ENCODE results near the gene SH2D4B. TPM values are rescaled to one million over a fixed set of nuclear protein-coding genes. Genes with fewer than 3 reads are reported as not detected.
A peak's percentile ranks its signal among the peaks of the same experiment; 100 is the strongest.

SH2D4B gene
- total RNA-seq: not detected

DNA sequence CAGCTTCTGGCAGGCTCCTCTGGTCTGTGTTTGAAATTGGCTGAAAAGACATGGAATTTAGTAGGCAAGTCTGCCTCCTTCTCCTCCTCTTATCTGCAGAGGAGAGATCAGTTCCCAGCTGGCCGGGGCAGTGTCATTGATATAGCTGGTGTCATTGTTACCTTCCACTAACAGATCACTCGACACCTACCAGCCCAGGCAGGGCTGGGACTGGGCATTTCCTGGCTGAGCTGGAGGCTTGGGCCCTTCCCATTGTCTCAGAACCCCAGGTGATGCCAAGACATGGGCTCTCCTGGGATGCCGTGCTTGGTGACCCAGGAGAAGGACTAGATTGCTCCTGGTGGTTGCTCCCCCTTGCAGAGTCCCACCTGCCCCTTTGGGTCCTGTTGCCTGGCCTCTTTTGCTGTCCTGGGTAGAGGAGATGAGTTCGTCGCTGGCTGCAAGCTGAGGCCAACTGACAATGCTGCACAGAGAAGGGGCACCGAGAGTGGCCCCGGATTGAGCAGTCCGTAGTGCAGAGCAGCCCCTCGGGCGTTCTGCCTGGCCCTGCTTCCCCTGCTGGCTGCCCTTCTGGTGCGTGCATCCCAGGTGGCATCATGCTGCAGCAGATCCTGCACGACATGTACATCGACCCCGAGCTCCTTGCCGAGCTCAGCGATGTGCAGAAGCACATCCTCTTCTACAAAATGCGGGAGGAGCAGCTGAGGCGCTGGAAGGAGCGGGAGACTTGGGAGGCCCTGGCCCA, at the start of gene SH2D4B:
Gene SH2D4B (plus strand): TSS at position 167 of the 745 bp plus-strand sequence. CDS start 430 bp downstream, at position 597.
- Histone ChIP-seq H3K9me3 (no peaks in the 10 kb centered on the region), H3K36me3 (no peaks in the 10 kb centered on the region), H3K4me3 (no peak within 1 kb of the TSS), H3K4me1 (peaks cover 21% of the 10 kb centered on the region), H3K27ac (no peak within 1 kb of the TSS), H3K27me3 (no peaks in the 10 kb centered on the region)
- DNase-seq (ENCODE audit: extremely low spot score in 2 of 2): peak; percentile 83 to 94
- no peak for TF ChIP-seq POLR2A (IDR thresholded peaks at IDR 0.05)
- TF ChIP-seq, protein P1, sequence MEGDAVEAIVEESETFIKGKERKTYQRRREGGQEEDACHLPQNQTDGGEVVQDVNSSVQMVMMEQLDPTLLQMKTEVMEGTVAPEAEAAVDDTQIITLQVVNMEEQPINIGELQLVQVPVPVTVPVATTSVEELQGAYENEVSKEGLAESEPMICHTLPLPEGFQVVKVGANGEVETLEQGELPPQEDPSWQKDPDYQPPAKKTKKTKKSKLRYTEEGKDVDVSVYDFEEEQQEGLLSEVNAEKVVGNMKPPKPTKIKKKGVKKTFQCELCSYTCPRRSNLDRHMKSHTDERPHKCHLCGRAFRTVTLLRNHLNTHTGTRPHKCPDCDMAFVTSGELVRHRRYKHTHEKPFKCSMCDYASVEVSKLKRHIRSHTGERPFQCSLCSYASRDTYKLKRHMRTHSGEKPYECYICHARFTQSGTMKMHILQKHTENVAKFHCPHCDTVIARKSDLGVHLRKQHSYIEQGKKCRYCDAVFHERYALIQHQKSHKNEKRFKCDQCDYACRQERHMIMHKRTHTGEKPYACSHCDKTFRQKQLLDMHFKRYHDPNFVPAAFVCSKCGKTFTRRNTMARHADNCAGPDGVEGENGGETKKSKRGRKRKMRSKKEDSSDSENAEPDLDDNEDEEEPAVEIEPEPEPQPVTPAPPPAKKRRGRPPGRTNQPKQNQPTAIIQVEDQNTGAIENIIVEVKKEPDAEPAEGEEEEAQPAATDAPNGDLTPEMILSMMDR (IDR thresholded peaks at IDR 0.05): no peak
- TF ChIP-seq POLR2AphosphoS5 (IDR thresholded peaks at IDR 0.05; ENCODE audit: insufficient read depth in 1 of 2, low read depth in 1 of 2): no peak
- intact Hi-C loops (cut with DNase I): no loop called here

DNA sequence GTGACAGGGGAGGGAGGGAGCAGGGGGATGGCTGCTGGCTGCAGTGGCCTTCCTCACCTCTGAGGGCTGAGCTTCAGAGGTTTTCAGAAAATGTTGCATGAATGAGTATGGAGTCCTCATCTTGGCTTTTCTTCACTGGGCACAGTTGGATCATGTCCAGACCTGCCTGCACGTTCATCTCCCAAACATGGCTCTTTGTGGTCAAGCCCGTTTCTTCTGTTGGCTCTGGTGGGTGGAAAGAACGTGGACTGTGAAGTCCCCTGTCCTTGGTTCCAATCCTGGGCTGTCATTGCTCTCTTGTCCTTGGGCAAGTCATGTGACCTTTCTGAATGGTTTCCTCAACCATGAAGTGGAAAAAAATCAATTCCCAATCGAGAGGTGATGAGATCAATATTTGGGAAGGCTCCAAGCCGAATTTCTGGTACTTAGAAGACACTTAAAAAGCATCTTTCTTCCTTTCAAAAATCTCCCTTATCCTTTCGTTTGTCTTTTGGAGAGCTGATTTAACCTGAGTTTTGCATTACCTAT, 49.1 kb upstream of the SH2D4B start:
- no peak overlapping the region for H3K27ac ChIP-seq
- intact Hi-C loops (cut with DNase I): no loop called here

DNA sequence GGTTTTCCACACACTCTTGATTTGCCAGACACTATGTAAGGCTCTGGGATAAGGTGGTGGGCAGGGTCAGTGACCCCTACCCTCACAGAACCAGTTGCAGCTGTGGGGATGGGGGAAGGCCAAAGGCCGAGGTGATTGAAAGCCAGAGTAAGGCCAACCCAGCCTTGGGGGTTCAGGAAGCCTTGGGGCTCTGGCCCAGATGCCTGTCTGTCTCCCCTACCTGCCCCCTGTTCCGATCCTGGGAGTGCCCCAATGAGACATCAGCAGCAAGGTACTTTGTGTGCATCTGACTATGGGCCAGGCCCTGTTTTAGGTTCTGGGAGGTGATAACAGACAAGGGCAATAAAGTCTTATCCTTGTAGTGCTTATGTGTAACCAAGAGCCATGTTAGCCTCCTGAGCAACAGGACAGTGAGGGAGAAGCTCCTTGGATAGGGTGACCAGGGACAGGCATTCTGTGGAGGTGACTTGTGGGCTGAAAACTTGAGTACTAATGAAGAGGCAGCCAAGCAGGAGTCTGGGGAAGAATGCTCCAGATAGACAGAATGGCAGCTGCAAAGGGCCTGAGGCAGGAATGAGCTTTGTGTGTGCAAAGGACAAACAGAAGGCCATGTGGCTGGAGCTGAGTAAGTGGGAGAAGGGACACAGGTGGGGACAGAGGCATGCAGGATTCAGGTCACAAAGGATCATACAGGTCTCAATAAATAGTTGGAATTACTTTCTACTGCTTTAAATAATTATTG, 48.2 kb upstream of the SH2D4B start:
- Histone ChIP-seq H3K27ac (no peak overlapping the region), H3K4me3 (no peak overlapping the region), H3K36me3 (peaks cover 0 to 19% of the 10 kb centered on the region in 2 donors), H3K27me3 (no peaks in the 10 kb centered on the region), H3K4me1 (peaks cover 79% of the 10 kb centered on the region), H3K9me3 (no peaks in the 10 kb centered on the region)
- intact Hi-C loops (cut with DNase I): no loop called here
- TF ChIP-seq POLR2A (IDR thresholded peaks at IDR 0.05): no peak
- TF ChIP-seq, protein P1 (IDR thresholded peaks at IDR 0.05): no peak
- no peak for TF ChIP-seq POLR2AphosphoS5 (IDR thresholded peaks at IDR 0.05; ENCODE audit: insufficient read depth in 1 of 2, low read depth in 1 of 2)
- DNase-seq (ENCODE audit: extremely low spot score in 2 of 2): no peak

More for the DNA sequence above, 49.1 kb upstream of the SH2D4B start:
- Histone ChIP-seq H3K27me3 (no peaks in the 10 kb centered on the region), H3K4me1 (peaks cover 79% of the 10 kb centered on the region), H3K36me3 (peaks cover 0 to 19% of the 10 kb centered on the region in 2 donors), H3K4me3 (no peak overlapping the region), H3K9me3 (no peaks in the 10 kb centered on the region)
- no peak for DNase-seq (ENCODE audit: extremely low spot score in 2 of 2)
- TF ChIP-seq, protein P1 (IDR thresholded peaks at IDR 0.05): no peak
- TF ChIP-seq POLR2A (IDR thresholded peaks at IDR 0.05): no peak
- no peak for TF ChIP-seq POLR2AphosphoS5 (IDR thresholded peaks at IDR 0.05; ENCODE audit: insufficient read depth in 1 of 2, low read depth in 1 of 2)

DNA sequence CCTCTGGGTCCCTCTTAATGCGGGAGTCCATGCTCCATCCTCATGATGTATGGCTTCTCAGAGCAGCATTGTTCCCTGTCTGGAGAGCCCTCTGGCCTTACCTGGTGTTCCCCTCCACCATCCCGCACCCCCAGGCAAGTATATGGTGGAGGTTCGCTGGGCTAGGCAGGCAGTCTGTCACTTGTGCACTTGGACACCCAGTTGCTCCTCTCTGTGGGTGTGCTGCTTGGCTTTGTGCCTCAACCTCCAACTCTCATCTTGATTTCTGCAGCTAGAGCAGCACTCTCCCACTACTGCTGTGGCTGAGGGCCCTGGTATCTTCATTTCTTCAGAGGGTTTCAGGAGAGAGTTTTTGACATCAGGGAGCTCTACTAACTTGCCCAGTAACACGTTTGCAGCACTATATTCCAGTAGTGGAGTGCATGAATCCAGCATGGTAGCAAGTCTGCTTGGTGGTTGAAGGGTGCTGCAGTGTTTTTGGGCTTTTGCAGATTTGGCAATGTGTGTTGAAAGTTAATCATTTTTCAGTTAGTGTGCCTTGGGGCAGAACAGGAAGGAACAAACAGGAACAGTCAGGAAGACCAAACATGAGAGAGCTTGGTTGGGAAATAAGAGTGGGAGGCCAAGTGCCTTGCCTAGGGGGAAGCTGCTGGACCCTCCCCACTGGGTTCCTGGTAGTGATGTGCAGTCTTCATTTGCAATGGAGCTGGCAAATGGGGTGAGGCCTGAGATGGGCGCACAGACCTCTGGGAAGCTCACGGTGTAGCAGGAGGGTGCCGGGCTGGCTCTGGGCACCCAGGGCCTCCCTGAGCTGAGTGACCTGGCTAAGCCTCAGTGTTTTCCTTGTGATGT, 46.2 kb upstream of the SH2D4B start:
- intact Hi-C loops (cut with DNase I): no loop called here
- Histone ChIP-seq H3K4me1 (peaks cover 77% of the 10 kb centered on the region), H3K4me3 (no peak overlapping the region), H3K9me3 (no peaks in the 10 kb centered on the region), H3K27ac (no peak overlapping the region), H3K36me3 (peaks cover 0 to 19% of the 10 kb centered on the region in 2 donors), H3K27me3 (no peaks in the 10 kb centered on the region)
- TF ChIP-seq POLR2A (IDR thresholded peaks at IDR 0.05): no peak
- TF ChIP-seq, protein P1 (IDR thresholded peaks at IDR 0.05): no peak
- TF ChIP-seq POLR2AphosphoS5 (IDR thresholded peaks at IDR 0.05; ENCODE audit: insufficient read depth in 1 of 2, low read depth in 1 of 2): no peak
- DNase-seq (ENCODE audit: extremely low spot score in 2 of 2): no peak
